ENCODE measurements around the gene IL12B.
"Not testable (repeated sequence)": the region's sequence is repeated elsewhere in the genome, so short reads cannot be mapped to it uniquely, and the experiment has no call there.

Gene IL12B
- total RNA-seq, result 0 to 0.11 (median 0) reads per million in 3 experiments

GRCh38 chr5:159330131-159330800 lies at the start of gene IL12B:
Gene IL12B (minus strand): TSS chr5:159330487. CDS start chr5:159326782, 3,705 bp downstream.
- no peak for DNase-seq

GRCh38 chr5:159377653-159378052 lies 47.4 kb upstream of the IL12B start:
- DNase-seq, result no peak

- DNase-seq, result not testable (repeated sequence)
Observed at GRCh38 chr5:159367866-159368265, 37.6 kb upstream of the IL12B start.

GRCh38 chr5:159366776-159367175 lies 36.5 kb upstream of the IL12B start:
- DNase-seq, result not testable (repeated sequence)

GRCh38 chr5:159362220-159362619 lies 31.9 kb upstream of the IL12B start:
- no peak for DNase-seq

GRCh38 chr5:159359871-159360270 lies 29.6 kb upstream of the IL12B start:
- DNase-seq, result not testable (repeated sequence)

GRCh38 chr5:159359408-159359807 lies 29.1 kb upstream of the IL12B start:
- DNase-seq, result no peak

GRCh38 chr5:159353661-159354252 lies 23.5 kb upstream of the IL12B start:
- DNase-seq, result no peak

GRCh38 chr5:159350644-159351043 lies 20.4 kb upstream of the IL12B start:
- DNase-seq, result not testable (repeated sequence)

GRCh38 chr5:159350216-159350615 lies 19.9 kb upstream of the IL12B start:
- not testable (repeated sequence) for DNase-seq

GRCh38 chr5:159345861-159346260 lies 15.6 kb upstream of the IL12B start:
- DNase-seq, result no peak

- no peak for DNase-seq
Observed at GRCh38 chr5:159345336-159345735, 15.0 kb upstream of the IL12B start.

- DNase-seq, result no peak
Observed at GRCh38 chr5:159343295-159344094, 13.2 kb upstream of the IL12B start.

- DNase-seq, result no peak
Observed at GRCh38 chr5:159342840-159343239, 12.6 kb upstream of the IL12B start.

- DNase-seq, result peak; percentile 77
Observed at GRCh38 chr5:159341906-159342310, 11.6 kb upstream of the IL12B start.

GRCh38 chr5:159341145-159341544 lies 10.9 kb upstream of the IL12B start:
- DNase-seq, result no peak

GRCh38 chr5:159340511-159340910 lies 10.2 kb upstream of the IL12B start:
- DNase-seq, result peak; percentile 18

- no peak for DNase-seq
Observed at GRCh38 chr5:159339460-159339859, 9.2 kb upstream of the IL12B start.

- no peak for DNase-seq
Observed at GRCh38 chr5:159338118-159338517, 7.8 kb upstream of the IL12B start.

GRCh38 chr5:159337016-159337955 lies 7.0 kb upstream of the IL12B start:
- peak; percentile 71 for DNase-seq

- no peak for DNase-seq
Observed at GRCh38 chr5:159336586-159336985, 6.3 kb upstream of the IL12B start.

- DNase-seq, result no peak
Observed at GRCh38 chr5:159333545-159333925, 3.2 kb upstream of the IL12B start.
